Measurements from ENCODE around the gene MAML2. TPM values are rescaled to one million over a fixed set of nuclear protein-coding genes. Genes with fewer than 3 reads are reported as not detected.
A peak's percentile ranks its signal among the peaks of the same experiment; 100 is the strongest.

The MAML2 gene
- total RNA-seq, 1 donor from 2014 or later: 8.0 TPM

- DNase-seq (ENCODE audit: low read depth): no peak
Measured at GRCh38 chr11:96215110-96215782, 127.7 kb downstream of the MAML2 start.

DNA sequence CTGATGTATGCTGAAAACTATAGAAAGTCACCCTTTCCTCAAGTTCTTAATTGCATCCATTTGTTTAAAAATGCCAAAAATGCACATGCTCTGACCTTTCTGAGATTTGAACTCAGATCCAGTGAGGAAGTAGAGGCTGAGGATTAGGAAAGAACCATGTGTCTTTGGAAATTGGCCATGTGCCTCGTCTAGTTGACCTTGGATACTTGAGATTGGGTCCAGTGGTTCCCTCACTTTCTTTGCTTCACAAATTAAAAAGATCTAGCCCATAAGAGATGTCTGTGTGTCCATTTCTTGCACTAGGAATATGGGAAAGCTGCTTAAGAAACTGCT is 128.3 kb downstream of the MAML2 start:
- no peak for DNase-seq (ENCODE audit: low read depth)

- peak; percentile 82 for DNase-seq (ENCODE audit: low read depth)
Measured at GRCh38 chr11:96213500-96213899, 129.5 kb downstream of the MAML2 start.

- DNase-seq (ENCODE audit: low read depth): no peak
Measured at GRCh38 chr11:96211436-96211835, 131.6 kb downstream of the MAML2 start.

GRCh38 chr11:96207459-96208449 is 135.2 kb downstream of the MAML2 start:
- DNase-seq (ENCODE audit: low read depth): no peak

- no peak for DNase-seq (ENCODE audit: low read depth)
Measured at GRCh38 chr11:96206955-96207354, 136.0 kb downstream of the MAML2 start.

- DNase-seq (ENCODE audit: low read depth): no peak
Measured at GRCh38 chr11:96205460-96205809, 137.6 kb downstream of the MAML2 start.

GRCh38 chr11:96204721-96205459 is 138.1 kb downstream of the MAML2 start:
- no peak for DNase-seq (ENCODE audit: low read depth)

- no peak for DNase-seq (ENCODE audit: low read depth)
Measured at GRCh38 chr11:96204366-96204659, 138.7 kb downstream of the MAML2 start.

DNA sequence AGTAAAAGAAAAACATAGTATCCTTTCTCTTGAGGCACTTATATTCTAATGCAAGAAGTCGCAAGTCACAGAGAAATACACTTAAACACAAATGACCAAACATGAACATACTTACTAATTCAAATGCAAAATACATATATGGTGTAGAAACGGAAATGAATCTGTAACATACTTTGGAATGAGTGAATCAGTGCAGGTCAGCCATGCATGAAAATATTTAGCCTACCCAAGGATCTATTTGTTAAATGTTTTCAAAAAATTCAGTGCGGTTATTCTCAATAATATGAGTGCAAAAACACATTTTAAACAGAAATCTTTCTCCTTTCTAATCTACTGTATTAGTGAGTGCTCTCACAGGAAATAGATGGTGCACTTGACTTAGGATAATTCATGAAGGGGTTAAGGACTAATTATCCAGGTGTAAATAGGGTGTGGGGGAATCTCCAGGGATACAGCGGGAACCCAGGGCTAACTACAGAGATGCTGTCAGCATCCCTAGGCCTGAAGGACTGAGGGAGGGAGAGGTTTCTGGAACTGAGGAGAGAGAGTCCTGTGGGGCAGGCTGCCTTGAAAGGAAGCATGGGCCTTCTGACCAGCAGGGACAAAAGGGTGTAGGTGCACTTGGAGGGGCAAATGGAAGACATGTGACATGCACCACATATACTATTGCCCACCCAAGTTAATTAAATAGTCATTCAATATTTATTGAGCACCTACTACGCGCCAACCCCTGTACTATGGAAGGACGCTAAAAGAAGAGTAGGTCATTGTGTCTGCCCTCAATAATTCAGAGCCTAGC is 139.2 kb downstream of the MAML2 start:
- no peak for DNase-seq (ENCODE audit: low read depth)

DNA sequence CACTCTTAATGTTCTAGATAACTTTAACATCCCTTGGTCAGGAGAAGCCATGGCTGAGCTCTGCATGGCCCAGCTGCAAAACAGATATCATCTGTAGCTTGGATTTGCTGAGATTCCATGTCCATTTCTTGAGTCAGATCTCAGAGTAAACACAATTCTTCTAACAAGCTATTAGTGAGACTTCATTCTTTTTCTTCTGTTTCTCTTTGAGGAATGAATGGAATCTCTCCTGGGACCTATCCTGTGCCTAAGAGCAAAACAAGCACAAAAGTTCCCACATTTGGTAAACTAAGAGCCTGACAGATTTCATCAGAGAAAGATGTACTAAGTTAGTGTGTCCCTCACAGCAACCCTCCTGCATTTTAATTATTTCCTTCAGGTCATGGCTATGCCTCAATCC is 142.8 kb downstream of the MAML2 start:
- DNase-seq (ENCODE audit: low read depth): peak; percentile 70

GRCh38 chr11:96199563-96200025 is 143.4 kb downstream of the MAML2 start:
- peak; percentile 20 for DNase-seq (ENCODE audit: low read depth)

GRCh38 chr11:96197801-96198701 is 144.9 kb downstream of the MAML2 start:
- no peak for DNase-seq (ENCODE audit: low read depth)

DNA sequence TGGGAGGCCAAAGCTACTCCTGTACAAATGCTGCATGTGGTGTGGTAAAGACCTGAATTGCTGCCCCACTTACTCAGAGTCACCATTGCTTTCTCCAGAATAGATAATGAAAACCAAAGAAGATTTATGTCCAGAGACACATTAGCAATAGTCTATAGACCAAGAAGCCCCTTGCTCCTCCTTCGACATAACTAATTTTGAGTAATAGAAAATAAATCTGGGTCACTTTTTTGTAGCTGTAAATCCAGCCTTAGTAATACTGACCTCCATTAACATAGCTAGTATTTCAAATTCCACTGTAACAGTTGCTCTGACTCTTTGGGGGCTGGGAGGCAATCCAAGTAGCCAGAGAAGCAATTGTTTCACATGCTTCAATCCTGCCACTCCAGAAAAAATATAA is 145.9 kb downstream of the MAML2 start:
- DNase-seq (ENCODE audit: low read depth): peak; percentile 81

GRCh38 chr11:96196181-96196662 is 146.8 kb downstream of the MAML2 start:
- no peak for DNase-seq (ENCODE audit: low read depth)

GRCh38 chr11:96195671-96196070 is 147.3 kb downstream of the MAML2 start:
- DNase-seq (ENCODE audit: low read depth): no peak

DNA sequence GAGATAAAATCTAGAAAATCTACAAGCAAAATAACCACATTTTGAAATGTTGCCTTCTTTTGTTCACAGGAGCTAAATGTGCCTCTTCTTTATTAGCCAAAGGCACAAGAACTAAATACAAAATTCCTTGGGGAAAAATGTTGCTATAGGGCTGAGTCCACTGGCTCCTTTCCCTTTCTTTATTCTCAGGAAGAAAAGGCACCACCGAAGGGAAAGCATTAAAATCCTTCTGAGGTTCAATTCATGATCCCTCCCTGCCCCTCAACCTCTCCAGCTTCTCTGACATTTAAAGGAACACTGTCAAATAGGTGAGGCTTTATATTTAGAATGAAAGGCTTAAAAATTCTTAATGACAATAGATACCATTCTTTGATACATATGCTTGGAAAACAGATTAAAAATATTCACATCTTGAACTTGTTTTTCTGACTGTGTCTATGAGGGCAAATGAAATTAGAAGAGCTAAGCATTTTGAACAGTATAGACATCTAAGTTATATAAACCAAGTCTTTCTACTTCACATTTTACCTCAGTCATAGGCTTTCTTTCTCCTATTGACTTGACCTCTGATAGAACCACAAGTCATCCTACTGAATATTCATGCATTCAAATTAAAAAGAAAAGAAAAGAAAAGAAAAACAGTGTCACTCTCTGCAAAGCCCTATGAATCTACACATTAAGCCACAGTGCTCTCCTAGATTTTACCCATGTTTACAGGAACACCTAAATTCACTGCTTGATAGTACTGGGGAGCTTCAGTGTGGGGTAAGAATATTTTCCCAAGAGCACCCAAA is 148.2 kb downstream of the MAML2 start:
- no peak for DNase-seq (ENCODE audit: low read depth)

GRCh38 chr11:96193745-96194443 is 149.1 kb downstream of the MAML2 start:
- DNase-seq (ENCODE audit: low read depth): no peak
